ENCODE data around the gene RHNO1. TPM values are rescaled to one million over a fixed set of nuclear protein-coding genes. Genes with fewer than 3 reads are reported as not detected.

The RHNO1 gene
- total RNA-seq, 3 donors from 2014 or later (not counting 1 experiment from before 2014, with no cell fraction given): 9.2 to 13.6 (median 9.4) TPM

GRCh38 chr12:2833327-2833726, 43.7 kb upstream of the RHNO1 start:
- Histone ChIP-seq H3K4me3 (ENCODE audit: low read length) (no peak overlapping the region), H3K27me3 (ENCODE audit: control insufficient read depth, insufficient read depth, low read length) (no peaks in the 10 kb centered on the region), H3K36me3 (ENCODE audit: control insufficient read depth, insufficient read depth, low read length) (peaks cover 16% of the 10 kb centered on the region), H3K4me1 (ENCODE audit: control insufficient read depth, insufficient read depth, low read length) (no peaks in the 10 kb centered on the region), H3K27ac (ENCODE audit: low read length) (no peak overlapping the region), H3K9me3 (ENCODE audit: control insufficient read depth, insufficient read depth, low read length) (no peaks in the 10 kb centered on the region)
- H3K4me1 Mint-ChIP-seq: peaks cover 6 to 12% of the 10 kb centered on the region in 2 donors
- intact Hi-C loops (cut with micrococcal nuclease): no loop called here
- H3K9me3 Mint-ChIP-seq: no peaks in the 10 kb centered on the region
- 88% methylated on average over 4 of the region's 5 CpGs for WGBS (ENCODE audit: insufficient coverage)
- no peaks in the 10 kb centered on the region for H3K36me3 Mint-ChIP-seq
- H3K4me3 Mint-ChIP-seq: no peak overlapping the region
- ATAC-seq: no peak
- H3K27ac Mint-ChIP-seq: no peak overlapping the region
- no peak for DNase-seq
- no peak for TF ChIP-seq CTCF (IDR thresholded peaks at IDR 0.05)
- H3K27me3 Mint-ChIP-seq (ENCODE audit: low read depth in 2 of 2): peaks cover 0 to 2% of the 10 kb centered on the region in 2 donors

- Mint-ChIP-seq H3K36me3 (no peaks in the 10 kb centered on the region), H3K4me3 (no peak overlapping the region), H3K27ac (no peak overlapping the region), H3K9me3 (no peaks in the 10 kb centered on the region), H3K27me3 (ENCODE audit: low read depth in 2 of 2) (peaks cover 0 to 2% of the 10 kb centered on the region in 2 donors), H3K4me1 (peaks cover 6 to 12% of the 10 kb centered on the region in 2 donors)
- no peak overlapping the region for H3K27ac ChIP-seq (ENCODE audit: low read length)
- peaks cover 16% of the 10 kb centered on the region for H3K36me3 ChIP-seq (ENCODE audit: control insufficient read depth, insufficient read depth, low read length)
- no peaks in the 10 kb centered on the region for H3K9me3 ChIP-seq (ENCODE audit: control insufficient read depth, insufficient read depth, low read length)
- DNase-seq (no peak), ATAC-seq (no peak)
- no peaks in the 10 kb centered on the region for H3K4me1 ChIP-seq (ENCODE audit: control insufficient read depth, insufficient read depth, low read length)
- intact Hi-C loops (cut with micrococcal nuclease): no loop called here
- TF ChIP-seq CTCF (IDR thresholded peaks at IDR 0.05): no peak
- no peak overlapping the region for H3K4me3 ChIP-seq (ENCODE audit: low read length)
- 97% methylated on average over 9 of the region's 9 CpGs for WGBS (ENCODE audit: insufficient coverage)
- no peaks in the 10 kb centered on the region for H3K27me3 ChIP-seq (ENCODE audit: control insufficient read depth, insufficient read depth, low read length)
These were observed 43.2 kb upstream of the RHNO1 start for GRCh38 chr12:2833810-2834209.

- peaks cover 6 to 12% of the 10 kb centered on the region in 2 donors for H3K4me1 Mint-ChIP-seq
- no peak for DNase-seq
- intact Hi-C loops (cut with micrococcal nuclease): no loop called here
- H3K9me3 Mint-ChIP-seq: no peaks in the 10 kb centered on the region
- no peak for TF ChIP-seq CTCF (IDR thresholded peaks at IDR 0.05)
- peaks cover 0 to 2% of the 10 kb centered on the region in 2 donors for H3K27me3 Mint-ChIP-seq (ENCODE audit: low read depth in 2 of 2)
- ATAC-seq: peak in 1 of 3 donors; percentile 34
- no peak within 1 kb of the TSS for H3K4me3 ChIP-seq (ENCODE audit: low read length)
- no peaks in the 10 kb centered on the region for H3K9me3 ChIP-seq (ENCODE audit: control insufficient read depth, insufficient read depth, low read length)
- H3K36me3 Mint-ChIP-seq: peaks cover 7% of the 10 kb centered on the region
- no peaks in the 10 kb centered on the region for H3K4me1 ChIP-seq (ENCODE audit: control insufficient read depth, insufficient read depth, low read length)
- H3K36me3 ChIP-seq (ENCODE audit: control insufficient read depth, insufficient read depth, low read length): peaks cover 17% of the 10 kb centered on the region
- peak within 1 kb of the TSS in 1 of 2 donors; percentile 20 for H3K27ac Mint-ChIP-seq
- H3K27me3 ChIP-seq (ENCODE audit: control insufficient read depth, insufficient read depth, low read length): no peaks in the 10 kb centered on the region
- WGBS (ENCODE audit: insufficient coverage): 48% methylated on average over 32 of the region's 32 CpGs
- H3K4me3 Mint-ChIP-seq: no peak within 1 kb of the TSS
- H3K27ac ChIP-seq (ENCODE audit: low read length): no peak within 1 kb of the TSS
These were observed 42.2 kb upstream of the RHNO1 start, which contains the start of gene NRIP2 for GRCh38 chr12:2834581-2835491. NRIP2 (minus strand) TSS chr12:2835035; CDS start chr12:2834983, 52 bp downstream.

Data from natural killer cell (primary cell).